IPS-15b (cell line): ENCODE data around the gene SETD7.
A peak's percentile ranks its signal among the peaks of the same experiment; 100 is the strongest.
"Not testable (repeated sequence)": the region's sequence is repeated elsewhere in the genome, so short reads cannot be mapped to it uniquely, and the experiment has no call there.

Experiments used
- H3K27me3 ChIP-seq: one replicate; pipeline ENCODE4 v1.6.1; 2013; ENCODE audit warnings: low read length; ENCODE audit not compliant: control insufficient read depth, insufficient read depth
- H3K36me3 ChIP-seq: one replicate; pipeline ENCODE4 v1.6.1; 2013; ENCODE audit warnings: low read length; ENCODE audit not compliant: control insufficient read depth, insufficient read depth
- H3K4me1 ChIP-seq: one replicate; pipeline ENCODE4 v1.6.1; 2013; ENCODE audit warnings: mild to moderate bottlenecking, low read length; ENCODE audit not compliant: control insufficient read depth, insufficient read depth
- H3K4me3 ChIP-seq: one replicate; pipeline ENCODE4 v1.5.1; 2013; ENCODE audit warnings: low read depth, low read length
- H3K9ac ChIP-seq: one replicate; pipeline ENCODE4 v1.6.1; 2013; ENCODE audit warnings: low read depth, mild to moderate bottlenecking, low read length
- H3K9me3 ChIP-seq: one replicate; pipeline ENCODE4 v1.6.1; 2013; ENCODE audit warnings: mild to moderate bottlenecking, low read length; ENCODE audit not compliant: control insufficient read depth, insufficient read depth

SETD7 gene

DNA sequence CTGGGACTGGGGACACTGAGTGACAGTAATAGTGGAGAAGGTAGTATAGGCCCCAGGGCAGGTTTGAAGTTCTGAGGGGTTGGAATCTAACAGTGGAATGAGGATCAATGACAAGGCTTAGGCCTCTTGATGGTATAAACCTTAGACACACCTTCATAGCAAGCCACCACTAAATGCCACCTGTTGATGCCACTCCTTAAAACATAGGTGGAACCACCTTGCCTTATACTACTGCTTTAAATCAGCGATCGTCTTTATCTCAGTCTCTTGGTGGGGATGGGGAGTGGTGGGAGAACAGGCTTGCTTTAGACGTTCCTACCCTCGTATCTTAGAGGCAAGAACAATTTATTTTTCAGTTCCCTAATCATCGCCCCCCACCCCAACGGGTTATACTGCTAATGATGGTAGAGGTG lies 100.9 kb downstream of the SETD7 start:
- Histone ChIP-seq H3K9ac (no peak overlapping the region), H3K9me3 (no peaks in the 10 kb centered on the region), H3K4me1 (peaks cover 11% of the 10 kb centered on the region), H3K27me3 (no peaks in the 10 kb centered on the region), H3K4me3 (peak overlapping the region; percentile 97), H3K36me3 (no peaks in the 10 kb centered on the region)

DNA sequence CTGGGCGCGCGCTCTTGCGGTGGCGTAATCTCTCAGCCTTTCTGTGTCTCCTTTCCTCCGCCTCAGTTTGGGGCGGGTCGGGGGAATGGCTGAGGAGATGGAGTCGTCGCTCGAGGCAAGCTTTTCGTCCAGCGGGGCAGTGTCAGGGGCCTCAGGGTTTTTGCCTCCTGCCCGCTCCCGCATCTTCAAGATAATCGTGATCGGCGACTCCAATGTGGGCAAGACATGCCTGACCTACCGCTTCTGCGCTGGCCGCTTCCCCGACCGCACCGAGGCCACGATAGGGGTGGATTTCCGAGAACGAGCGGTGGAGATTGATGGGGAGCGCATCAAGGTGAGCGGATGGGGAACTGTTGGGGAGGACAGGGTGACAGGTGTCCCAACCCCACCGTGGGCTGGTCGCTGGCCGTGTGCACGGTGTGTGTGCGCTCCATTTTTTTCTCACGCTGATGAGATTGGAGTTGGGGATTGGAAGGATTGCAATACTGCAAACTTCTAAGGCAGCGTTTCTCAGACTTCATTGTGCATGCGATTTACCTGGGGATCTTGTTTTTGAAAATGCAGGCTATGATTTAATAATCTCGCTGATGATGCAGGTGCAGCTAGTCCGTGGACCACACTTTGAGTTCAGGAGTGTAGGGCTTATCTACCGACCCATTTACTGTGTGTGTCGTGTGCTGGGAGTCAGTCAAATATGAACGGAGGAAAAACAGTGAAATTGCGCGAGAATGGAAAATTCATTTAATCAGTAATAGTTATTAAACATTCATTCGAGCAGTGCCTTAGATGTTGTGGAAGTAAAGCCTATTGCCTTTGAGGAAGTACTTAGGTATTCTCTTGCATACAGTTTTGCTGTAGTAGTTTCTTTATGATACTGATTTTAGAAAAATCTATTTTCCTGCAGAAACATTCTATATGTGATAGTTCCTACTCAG lies 101.6 kb downstream of the SETD7 start, which contains the start of gene RAB33B:
Gene RAB33B, plus strand, starts transcription at position 11 of the 935 bp plus-strand sequence. Its CDS starts 75 bp downstream, at position 86.
- Histone ChIP-seq H3K36me3 (no peaks in the 10 kb centered on the region), H3K27me3 (no peaks in the 10 kb centered on the region), H3K4me3 (peak within 1 kb of the TSS; percentile 97), H3K9me3 (no peaks in the 10 kb centered on the region), H3K4me1 (peaks cover 11% of the 10 kb centered on the region), H3K9ac (peak within 1 kb of the TSS; percentile 89)

DNA sequence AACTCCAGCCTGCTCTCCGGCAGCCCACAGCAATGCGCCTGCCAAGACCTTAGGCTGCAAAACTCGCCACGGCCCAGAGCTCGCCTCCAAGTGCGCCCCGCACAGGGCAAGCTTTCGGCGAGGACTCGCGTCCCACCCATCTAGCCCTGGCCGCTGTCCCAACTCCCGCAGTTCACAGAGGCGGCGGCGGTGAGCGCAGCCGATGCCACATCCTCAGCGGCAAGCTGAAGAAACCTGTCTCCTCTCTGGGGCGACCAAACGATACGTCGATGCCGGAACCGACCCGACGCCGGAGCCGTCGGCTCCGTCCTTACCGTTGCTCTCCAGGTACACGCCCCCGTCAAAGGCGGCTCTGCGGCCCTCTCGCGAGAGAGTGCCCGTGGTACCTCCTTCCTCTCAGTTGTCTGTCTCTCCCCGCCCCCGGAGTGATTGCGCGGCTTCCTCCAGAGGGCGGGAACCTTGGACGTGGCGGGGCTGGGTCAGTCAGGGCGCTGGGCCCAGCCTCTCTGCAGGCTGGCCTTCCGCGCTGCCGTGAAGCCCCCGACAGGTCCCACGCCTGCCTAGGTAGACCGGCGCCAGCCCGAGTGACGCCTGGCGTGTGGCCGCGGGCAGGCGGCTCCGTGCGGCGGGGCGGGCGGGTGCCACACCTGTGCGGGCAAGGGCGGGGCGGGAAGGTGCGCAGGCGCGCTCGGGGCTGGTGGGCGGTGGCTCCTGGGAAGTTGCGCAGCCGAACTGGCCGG lies 102.5 kb downstream of the SETD7 start:
- Histone ChIP-seq H3K9me3 (no peaks in the 10 kb centered on the region), H3K4me1 (peaks cover 11% of the 10 kb centered on the region), H3K27me3 (no peaks in the 10 kb centered on the region), H3K9ac (peak overlapping the region; percentile 82), H3K4me3 (peak overlapping the region; percentile 97), H3K36me3 (no peaks in the 10 kb centered on the region)

DNA sequence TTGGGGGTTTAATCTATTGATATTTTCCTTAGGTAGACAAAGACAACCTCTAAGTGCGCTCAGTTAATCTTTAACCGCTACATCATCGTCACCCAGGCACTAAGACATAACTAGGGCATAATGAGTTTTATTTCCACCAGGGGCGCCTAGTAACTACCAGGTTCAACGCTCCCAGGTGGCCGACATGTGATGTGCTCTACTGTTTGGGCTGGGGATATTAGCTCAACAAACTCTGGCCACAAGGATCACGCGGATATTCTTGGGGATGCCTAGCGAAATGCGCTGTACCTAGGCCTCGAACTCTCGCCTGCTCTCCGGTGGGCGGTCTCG lies 103.0 kb downstream of the SETD7 start:
- Histone ChIP-seq H3K9me3 (no peaks in the 10 kb centered on the region), H3K4me1 (peaks cover 11% of the 10 kb centered on the region), H3K27me3 (no peaks in the 10 kb centered on the region), H3K9ac (peak overlapping the region; percentile 82), H3K36me3 (no peaks in the 10 kb centered on the region), H3K4me3 (peak overlapping the region; percentile 97)

DNA sequence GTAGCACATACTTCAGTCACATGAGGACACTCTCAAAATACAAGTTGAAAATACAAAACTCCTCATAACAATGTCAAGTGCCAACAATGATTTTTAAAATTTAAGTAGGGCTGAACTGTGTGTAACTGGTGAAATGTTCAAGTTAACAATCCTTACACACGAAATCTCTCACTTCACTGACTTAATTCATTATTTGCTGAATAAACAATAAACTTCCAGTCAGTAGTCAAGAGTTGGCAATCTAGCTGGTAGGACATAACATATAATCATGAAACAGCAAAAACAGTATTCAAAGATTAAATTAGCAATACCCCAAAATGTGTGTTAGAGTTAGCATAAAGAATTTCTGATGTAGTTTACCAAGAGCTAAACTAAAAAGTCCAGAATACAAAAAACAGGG lies 104.0 kb downstream of the SETD7 start:
- H3K36me3 ChIP-seq = no peaks in the 10 kb centered on the region
- no peaks in the 10 kb centered on the region for H3K9me3 ChIP-seq
- no peak overlapping the region for H3K9ac ChIP-seq
- no peak overlapping the region for H3K4me3 ChIP-seq
- no peaks in the 10 kb centered on the region for H3K27me3 ChIP-seq
- peaks cover 11% of the 10 kb centered on the region for H3K4me1 ChIP-seq

DNA sequence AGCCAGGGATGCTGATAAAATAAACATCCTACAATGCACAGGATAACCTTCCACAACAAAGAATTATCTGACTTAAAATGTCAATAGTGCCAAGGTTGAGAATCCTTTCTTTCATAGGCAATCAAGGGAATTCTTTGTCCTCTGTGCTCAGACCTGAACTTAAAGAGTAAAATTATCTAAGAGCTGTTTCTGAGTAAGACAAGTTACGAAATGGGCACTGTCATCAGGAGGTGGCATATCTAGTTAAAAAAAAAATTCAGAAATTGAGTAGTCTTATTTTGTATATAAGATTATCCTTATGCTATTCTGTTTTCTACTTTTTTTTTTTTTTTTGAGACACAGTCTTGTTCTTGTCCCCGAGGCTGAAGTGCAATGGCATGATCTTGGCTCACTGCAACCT lies 105.4 kb downstream of the SETD7 start:
- Histone ChIP-seq H3K27me3 (no peaks in the 10 kb centered on the region), H3K36me3 (no peaks in the 10 kb centered on the region), H3K9ac (no peak overlapping the region), H3K9me3 (no peaks in the 10 kb centered on the region), H3K4me1 (peaks cover 5% of the 10 kb centered on the region), H3K4me3 (no peak overlapping the region)

DNA sequence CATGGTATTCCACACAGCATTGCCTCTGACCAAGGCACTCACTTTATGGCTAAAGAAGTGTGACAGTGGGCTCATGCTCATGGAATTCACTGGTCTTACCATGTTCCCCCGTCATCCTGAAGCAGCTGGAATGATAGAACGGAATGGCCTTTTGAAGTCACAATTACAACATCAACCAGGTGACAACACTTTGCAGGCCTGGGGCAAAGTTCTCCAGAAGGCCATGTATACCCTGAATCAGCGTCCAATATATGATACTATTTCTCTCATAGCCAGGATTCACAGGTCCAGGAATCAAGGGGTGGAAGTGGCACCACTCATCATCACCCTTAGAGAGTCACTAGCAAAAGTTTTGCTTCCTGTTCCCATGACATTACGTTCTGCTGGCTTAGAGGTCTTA lies 108.9 kb downstream of the SETD7 start:
- not testable (repeated sequence) for H3K9me3 ChIP-seq, H3K4me1 ChIP-seq

More for the DNA sequence above, 108.9 kb downstream of the SETD7 start:
- not testable (repeated sequence) for H3K27me3 ChIP-seq, H3K9ac ChIP-seq, H3K4me3 ChIP-seq, H3K36me3 ChIP-seq
